ENCODE data around the gene ZNF124. TPM values are rescaled to one million over a fixed set of nuclear protein-coding genes. Genes with fewer than 3 reads are reported as not detected.
A peak's percentile ranks its signal among the peaks of the same experiment; 100 is the strongest.

ZNF124 gene
- total and polyA plus RNA-seq, 2 of the 13 experiments (the other 11 are each of a cell fraction or from before 2014, with no cell fraction given), result 9.7 to 134 TPM

DNA sequence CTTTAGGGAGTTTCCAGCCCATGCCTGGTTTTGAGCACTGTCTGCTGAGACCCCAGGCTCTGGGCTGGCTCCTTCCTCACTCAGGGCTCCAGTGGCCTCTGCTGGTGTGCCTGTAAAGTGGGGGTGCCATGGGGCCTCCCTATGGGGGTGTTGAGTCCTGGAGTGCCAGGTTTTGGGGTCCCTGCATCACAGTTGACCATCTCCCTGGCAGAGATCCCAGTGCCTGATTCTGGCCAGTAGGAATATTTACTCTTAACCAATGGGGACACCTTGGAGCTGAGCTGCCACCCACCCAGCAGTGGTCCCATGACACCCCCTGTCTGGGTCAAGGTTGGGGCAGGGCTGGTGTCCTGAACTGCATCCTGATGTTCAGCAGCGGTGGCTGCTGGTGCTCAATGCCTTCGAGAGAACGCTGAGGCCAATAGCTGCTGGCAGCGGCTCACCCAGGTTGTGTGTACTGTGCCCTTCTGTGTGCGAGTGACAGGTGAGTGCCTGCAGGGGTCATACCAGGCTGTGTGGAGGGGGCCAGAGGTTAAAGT, 58.0 kb downstream of the ZNF124 start (continued):
- no peak for TF ChIP-seq ZHX2 (IDR thresholded peaks at IDR 0.05; ENCODE audit: low read depth)
- no peak for TF ChIP-seq ZHX2 (CRISPR knock-in tag; IDR thresholded peaks at IDR 0.05; ENCODE audit: borderline replicate concordance)
- TF ChIP-seq, protein P1, sequence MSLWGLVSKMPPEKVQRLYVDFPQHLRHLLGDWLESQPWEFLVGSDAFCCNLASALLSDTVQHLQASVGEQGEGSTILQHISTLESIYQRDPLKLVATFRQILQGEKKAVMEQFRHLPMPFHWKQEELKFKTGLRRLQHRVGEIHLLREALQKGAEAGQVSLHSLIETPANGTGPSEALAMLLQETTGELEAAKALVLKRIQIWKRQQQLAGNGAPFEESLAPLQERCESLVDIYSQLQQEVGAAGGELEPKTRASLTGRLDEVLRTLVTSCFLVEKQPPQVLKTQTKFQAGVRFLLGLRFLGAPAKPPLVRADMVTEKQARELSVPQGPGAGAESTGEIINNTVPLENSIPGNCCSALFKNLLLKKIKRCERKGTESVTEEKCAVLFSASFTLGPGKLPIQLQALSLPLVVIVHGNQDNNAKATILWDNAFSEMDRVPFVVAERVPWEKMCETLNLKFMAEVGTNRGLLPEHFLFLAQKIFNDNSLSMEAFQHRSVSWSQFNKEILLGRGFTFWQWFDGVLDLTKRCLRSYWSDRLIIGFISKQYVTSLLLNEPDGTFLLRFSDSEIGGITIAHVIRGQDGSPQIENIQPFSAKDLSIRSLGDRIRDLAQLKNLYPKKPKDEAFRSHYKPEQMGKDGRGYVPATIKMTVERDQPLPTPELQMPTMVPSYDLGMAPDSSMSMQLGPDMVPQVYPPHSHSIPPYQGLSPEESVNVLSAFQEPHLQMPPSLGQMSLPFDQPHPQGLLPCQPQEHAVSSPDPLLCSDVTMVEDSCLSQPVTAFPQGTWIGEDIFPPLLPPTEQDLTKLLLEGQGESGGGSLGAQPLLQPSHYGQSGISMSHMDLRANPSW (CRISPR knock-in tag; IDR thresholded peaks at IDR 0.05; ENCODE audit: borderline replicate concordance), result no peak
- no peak for TF ChIP-seq ZNF567 (CRISPR knock-in tag; IDR thresholded peaks at IDR 0.05; ENCODE audit: borderline replicate concordance)
- peak; percentile 72; the same call in 1 of the 2 replicates for TF ChIP-seq RARA (CRISPR knock-in tag; IDR thresholded peaks at IDR 0.05)
- no peak for TF ChIP-seq TRIM24 (CRISPR knock-in tag; IDR thresholded peaks at IDR 0.05)
- 0 out of 2 replicates have a peak, but pooled peaks have one; percentile 36 for TF ChIP-seq RXRA (CRISPR knock-in tag; IDR thresholded peaks at IDR 0.05)
- TF ChIP-seq ZSCAN31 (CRISPR knock-in tag; IDR thresholded peaks at IDR 0.05; ENCODE audit: low read depth), result 0 out of 2 replicates have a peak, but pooled peaks have one; percentile 65
- no peak for TF ChIP-seq ZFP37 (CRISPR knock-in tag; IDR thresholded peaks at IDR 0.05; ENCODE audit: borderline replicate concordance)
- TF ChIP-seq SOX13 (IDR thresholded peaks at IDR 0.05), result no peak
- no peak for TF ChIP-seq SOX13 (CRISPR knock-in tag; conservative IDR thresholded peaks at IDR 0.05 in 1 of 2, IDR thresholded peaks at IDR 0.05 in 1 of 2)
- no peak for TF ChIP-seq ZNF629 (CRISPR knock-in tag; conservative IDR thresholded peaks at IDR 0.05)
- no peak for TF ChIP-seq ZBED4 (CRISPR knock-in tag; IDR thresholded peaks at IDR 0.05; ENCODE audit: borderline replicate concordance)
- no peak for TF ChIP-seq GFI1 (CRISPR knock-in tag; IDR thresholded peaks at IDR 0.05; ENCODE audit: borderline replicate concordance)
- TF ChIP-seq KDM3A (CRISPR knock-in tag; IDR thresholded peaks at IDR 0.05; ENCODE audit: low read depth), result no peak

Data from HepG2 (cell line).